Kidney (tissue), 14 donors: Measurements from ENCODE around the gene IGF1R. TPM values are rescaled to one million over a fixed set of nuclear protein-coding genes. Genes with fewer than 3 reads are reported as not detected.

Experiments
- DNase-seq, 5 donors: peaks; one replicate each; pipeline ENCODE4 v3.0.0-alpha.2; 2013 to 2020
- FAIRE-seq: peaks from 2 replicates; lab custom pipeline; 2012; peaks lifted over from hg19 to GRCh38; lab: Jason Lieb, UNC
- H3K27ac ChIP-seq, 2 donors: one replicate each; pipeline ENCODE4 v1.7.0; 2013; ENCODE audit warnings: low read depth in 2 of 2, low read length in 2 of 2, inconsistent platforms in 1 of 2
- H3K27me3 ChIP-seq: one replicate; pipeline ENCODE4 v1.7.1; 2013; ENCODE audit warnings: low read length, inconsistent platforms; ENCODE audit not compliant: control insufficient read depth, insufficient read depth
- H3K36me3 ChIP-seq, 3 donors: one replicate each; pipeline versions ENCODE4 v1.7.0 to v1.7.1; 2013; ENCODE audit warnings: low read length in 3 of 3, control low read depth in 1 of 3, inconsistent platforms in 1 of 3; ENCODE audit not compliant: insufficient read depth in 3 of 3, control insufficient read depth in 2 of 3
- H3K4me1 ChIP-seq, 3 donors: one replicate each; pipeline versions ENCODE4 v1.7.0 to v1.7.1; 2013; ENCODE audit warnings: low read length in 3 of 3, inconsistent platforms in 1 of 3, low read depth in 1 of 3; ENCODE audit not compliant: control insufficient read depth in 2 of 3, insufficient read depth in 2 of 3
- H3K4me3 ChIP-seq, 3 donors: one replicate each; pipeline versions ENCODE4 v1.7.0 to v1.8.1; 2013; ENCODE audit warnings: low read length in 3 of 3, control low read depth in 1 of 3, inconsistent platforms in 1 of 3
- H3K9ac ChIP-seq, 3 donors: one replicate each; pipeline versions ENCODE4 v1.7.0 to v1.7.1; 2013; ENCODE audit warnings: low read length in 3 of 3, control low read depth in 1 of 3, inconsistent platforms in 1 of 3
- H3K9me3 ChIP-seq, 3 donors: one replicate each; pipeline versions ENCODE4 v1.7.0 to v1.7.1; 2013; ENCODE audit warnings: low read length in 3 of 3, control low read depth in 1 of 3, inconsistent platforms in 1 of 3; ENCODE audit not compliant: control insufficient read depth in 2 of 3, insufficient read depth in 1 of 3
- CTCF ChIP-seq: IDR thresholded peaks from 3 replicates; pipeline ENCODE4 v1.5.1; 2012; ENCODE audit warnings: mild to moderate bottlenecking, moderate library complexity, borderline replicate concordance; ENCODE audit not compliant: insufficient read depth; ENCODE audit errors: extremely low read depth
- intact Hi-C: fragments of 100-400 bp; cut with DNase I; formaldehyde crosslinking; loops from one replicate; pipeline ENCODE4 v1.11.1; 2022
- polyA plus RNA-seq: library from polyadenylated mRNA; stranded (reverse); fragments of 350-450 nt; fragmentation: Illumina TruSeq; extraction: RNeasy Lipid Tissue Mini Kit (QIAGEN cat#74804); gene quantifications from one replicate; pipeline ENCODE4 v1.2.3, GENCODE V29; 2014; ENCODE audit warnings: low read depth, low replicate concordance; ENCODE audit not compliant: insufficient read depth
- total RNA-seq: library from RNA; stranded (reverse); fragmentation: NEBNext Ultra II Directional; extraction: Animal tissue kit (Norgen Biotek cat#: 25700); gene quantifications from one replicate; pipeline ENCODE4 v1.2.1, GENCODE V29; 2021
- donor health status: control.
- donor health status: control.
- donor health status: control.
- donor health status: control.
- donor health status: control.
- donor health status: DM: yes; HTN: yes; CAD: no.
- donor health status: Normal renal cell carcinoma (clear cell type).

IGF1R gene
- total and polyA plus RNA-seq, 2 donors from 2014 or later, result 6.5 to 73.2 TPM

DNA sequence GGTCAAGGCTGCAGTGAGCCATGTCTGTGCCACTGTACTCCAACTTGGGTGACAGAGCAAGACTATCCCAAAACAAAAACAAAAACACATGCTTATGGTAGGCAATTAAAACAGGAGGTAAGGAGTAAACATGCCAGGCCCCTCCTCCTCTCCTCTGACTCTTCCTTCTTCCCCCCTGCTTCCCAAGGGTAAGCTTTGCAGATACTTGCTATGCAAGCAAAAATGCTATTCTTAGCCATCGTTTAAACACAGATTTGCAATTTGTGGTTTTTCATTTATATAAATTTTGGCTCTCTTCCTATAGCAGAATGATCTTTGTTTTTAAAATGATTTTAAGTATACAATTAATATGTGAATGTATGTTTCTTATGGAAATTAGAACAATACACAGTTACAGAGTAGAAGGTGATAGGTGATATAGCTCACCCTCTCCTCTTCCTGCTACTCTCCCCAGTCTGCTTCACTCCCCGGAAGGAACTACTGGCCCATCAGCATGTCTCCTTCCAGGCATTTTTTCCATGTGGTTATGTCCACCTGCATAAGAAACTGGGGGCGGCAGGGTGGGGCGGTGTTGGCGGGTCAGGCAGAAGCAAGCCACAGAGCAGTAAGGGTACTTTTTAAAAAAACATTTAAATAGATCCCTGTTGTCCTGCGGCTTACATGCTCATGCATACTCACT lies 42.1 kb downstream of the IGF1R start:
- Histone ChIP-seq H3K4me1 (peaks cover 0 to 20% (median 17%) of the 10 kb centered on the region in 3 donors), H3K9ac (no peak overlapping the region), H3K27me3 (no peaks in the 10 kb centered on the region), H3K4me3 (no peak overlapping the region), H3K36me3 (no peaks in the 10 kb centered on the region), H3K27ac (no peak overlapping the region), H3K9me3 (no peaks in the 10 kb centered on the region)
- FAIRE-seq, result no peak
- intact Hi-C loops, result no loop called here
- TF ChIP-seq CTCF, result no peak
- no peak for DNase-seq

- Histone ChIP-seq H3K4me3 (no peak overlapping the region), H3K4me1 (peaks cover 0 to 27% (median 17%) of the 10 kb centered on the region in 3 donors), H3K9me3 (no peaks in the 10 kb centered on the region), H3K27ac (no peak overlapping the region), H3K9ac (no peak overlapping the region), H3K27me3 (no peaks in the 10 kb centered on the region), H3K36me3 (no peaks in the 10 kb centered on the region)
- no peak for DNase-seq
- FAIRE-seq, result no peak
- intact Hi-C loops, result no loop called here
- no peak for TF ChIP-seq CTCF
These were observed 43.9 kb downstream of the IGF1R start for GRCh38 chr15:98692213-98692612.

- H3K27ac ChIP-seq, result no peak overlapping the region
- no peak for TF ChIP-seq CTCF
These were observed 45.8 kb downstream of the IGF1R start for GRCh38 chr15:98694161-98694560.

GRCh38 chr15:98698792-98699191 lies 50.5 kb downstream of the IGF1R start:
- DNase-seq (no peak), FAIRE-seq (no peak)
- Histone ChIP-seq H3K36me3 (no peaks in the 10 kb centered on the region), H3K9me3 (no peaks in the 10 kb centered on the region), H3K9ac (no peak overlapping the region), H3K27ac (no peak overlapping the region), H3K27me3 (no peaks in the 10 kb centered on the region), H3K4me1 (peaks cover 0 to 35% (median 19%) of the 10 kb centered on the region in 3 donors), H3K4me3 (no peak overlapping the region)
- intact Hi-C loops, result no loop called here
- TF ChIP-seq CTCF, result no peak

More at GRCh38 chr15:98694161-98694560, 45.8 kb downstream of the IGF1R start:
- Histone ChIP-seq H3K9me3 (no peaks in the 10 kb centered on the region), H3K27me3 (no peaks in the 10 kb centered on the region), H3K9ac (no peak overlapping the region), H3K4me1 (peaks cover 0 to 27% (median 21%) of the 10 kb centered on the region in 3 donors), H3K4me3 (no peak overlapping the region), H3K36me3 (no peaks in the 10 kb centered on the region)
- FAIRE-seq (no peak), DNase-seq (no peak)
- intact Hi-C loops, result no loop called here
